BE2C (cell line): ENCODE data around the gene TOX3.

ENCODE experiments used
- DNase-seq: peaks from one replicate; pipeline ENCODE4 v3.0.0-alpha.2; 2020
- H3K27me3 ChIP-seq: fragments of 250-450 bp; sonication (Bioruptor Pico); 2 replicates; pipeline ENCODE4 v1.5.1; 2020; ENCODE audit warnings: mild to moderate bottlenecking
- H3K36me3 ChIP-seq: fragments of 250-450 bp; sonication (Bioruptor Pico); 2 replicates; pipeline ENCODE4 v1.5.1; 2020; ENCODE audit warnings: mild to moderate bottlenecking
- H3K4me1 ChIP-seq: fragments of 250-450 bp; sonication (Bioruptor Pico); 2 replicates; pipeline ENCODE4 v1.5.1; 2020
- H3K4me3 ChIP-seq: 2 replicates; pipeline ENCODE4 v1.5.1; 2011; ENCODE audit warnings: low read depth, low read length
- H3K9me3 ChIP-seq: fragments of 250-450 bp; sonication (Bioruptor Pico); 2 replicates; pipeline ENCODE4 v1.5.1; 2020
- CTCF ChIP-seq: IDR thresholded peaks from 2 replicates; pipeline ENCODE4 v1.5.1; 2012; ENCODE audit warnings: mild to moderate bottlenecking, low read depth, low read length

TOX3 gene

DNA sequence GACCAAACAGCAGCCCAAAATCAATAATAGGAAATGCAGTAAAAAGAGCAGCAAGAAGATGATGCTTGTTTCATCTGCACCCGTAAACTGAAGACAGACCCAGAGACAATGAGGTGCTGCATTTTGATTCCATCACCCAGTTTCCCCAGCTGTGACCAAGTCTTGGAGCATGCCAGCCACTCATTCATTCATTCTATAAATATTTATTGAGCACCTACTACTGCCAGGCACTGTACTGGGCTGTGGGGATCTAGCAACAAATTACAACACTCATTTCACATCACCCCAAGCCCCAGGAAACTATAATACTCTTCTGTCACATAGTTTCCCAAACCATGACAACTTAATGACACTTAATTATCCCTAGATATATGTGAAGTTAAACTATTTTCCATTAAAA is 79.2 kb downstream of the TOX3 start:
- TF ChIP-seq CTCF: no peak
- H3K27me3 ChIP-seq: no peaks in the 10 kb centered on the region
- no peak overlapping the region for H3K4me3 ChIP-seq
- H3K4me1 ChIP-seq: 0 out of 2 replicates have a peak, but pooled peaks cover 2% of the 10 kb centered on the region
- DNase-seq: no peak
- H3K36me3 ChIP-seq: no peaks in the 10 kb centered on the region
- no peaks in the 10 kb centered on the region for H3K9me3 ChIP-seq

DNA sequence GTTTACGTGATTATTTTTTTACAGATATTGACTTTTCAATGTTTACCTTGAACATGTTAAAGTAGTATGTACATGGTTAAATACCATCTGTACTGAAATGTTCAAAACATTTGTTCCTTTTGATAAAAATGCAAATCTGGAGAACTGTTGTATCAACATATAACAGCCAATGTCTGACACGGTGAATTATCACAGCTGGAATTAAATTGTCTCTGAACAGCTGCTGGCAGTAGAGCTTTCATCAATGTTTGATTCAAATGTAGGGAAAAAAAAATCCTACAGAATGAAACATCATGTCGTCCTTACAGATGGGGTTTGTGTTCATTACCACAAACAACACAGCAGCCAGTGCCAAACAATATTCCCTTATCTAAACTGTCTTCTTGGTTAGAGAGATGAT is 79.9 kb downstream of the TOX3 start:
- TF ChIP-seq CTCF: no peak
- no peaks in the 10 kb centered on the region for H3K36me3 ChIP-seq
- H3K9me3 ChIP-seq: no peaks in the 10 kb centered on the region
- no peak for DNase-seq
- H3K4me3 ChIP-seq: no peak overlapping the region
- 0 out of 2 replicates have a peak, but pooled peaks cover 2% of the 10 kb centered on the region for H3K4me1 ChIP-seq
- no peaks in the 10 kb centered on the region for H3K27me3 ChIP-seq

GRCh38 chr16:52465711-52466267 is 81.2 kb downstream of the TOX3 start:
- Histone ChIP-seq H3K4me1 (0 out of 2 replicates have a peak, but pooled peaks cover 2% of the 10 kb centered on the region), H3K27me3 (no peaks in the 10 kb centered on the region), H3K9me3 (no peaks in the 10 kb centered on the region), H3K4me3 (no peak overlapping the region), H3K36me3 (no peaks in the 10 kb centered on the region)
- TF ChIP-seq CTCF: no peak
- no peak for DNase-seq

GRCh38 chr16:52463904-52464303 is 83.0 kb downstream of the TOX3 start:
- DNase-seq: no peak
- Histone ChIP-seq H3K36me3 (no peaks in the 10 kb centered on the region), H3K27me3 (no peaks in the 10 kb centered on the region), H3K9me3 (no peaks in the 10 kb centered on the region), H3K4me1 (0 out of 2 replicates have a peak, but pooled peaks cover 2% of the 10 kb centered on the region), H3K4me3 (no peak overlapping the region)
- TF ChIP-seq CTCF: no peak

DNA sequence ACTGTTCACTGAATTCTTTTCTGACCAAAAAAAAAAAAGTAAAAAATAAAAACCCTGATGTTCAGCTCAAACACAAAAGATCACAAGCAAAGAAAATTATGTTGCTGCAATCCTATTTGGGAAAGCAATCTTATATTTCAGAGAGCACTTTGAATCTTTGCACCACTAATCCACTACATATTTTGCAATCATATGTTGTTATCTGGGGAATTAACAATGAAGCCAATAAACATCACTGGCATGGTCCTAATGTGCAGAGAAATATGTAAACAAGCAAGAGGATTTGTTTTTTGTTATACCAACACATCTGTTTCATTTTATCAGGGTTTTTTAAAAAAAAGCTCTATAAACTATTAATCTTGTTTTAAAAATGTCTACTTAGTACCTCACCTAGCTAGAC is 84.1 kb downstream of the TOX3 start:
- H3K4me1 ChIP-seq: 0 out of 2 replicates have a peak, but pooled peaks cover 2% of the 10 kb centered on the region
- no peak overlapping the region for H3K4me3 ChIP-seq

More for the DNA sequence above, 84.1 kb downstream of the TOX3 start:
- no peaks in the 10 kb centered on the region for H3K27me3 ChIP-seq
- no peaks in the 10 kb centered on the region for H3K36me3 ChIP-seq
- H3K9me3 ChIP-seq: no peaks in the 10 kb centered on the region
- TF ChIP-seq CTCF: no peak
- DNase-seq: no peak
